Right atrium auricular region (tissue), 2 donors: ENCODE measurements around the gene CLCN4. TPM values are rescaled to one million over a fixed set of nuclear protein-coding genes. Genes with fewer than 3 reads are reported as not detected.

Experiments
- DNase-seq: peaks from one replicate; pipeline ENCODE4 v3.0.0-alpha.2; 2019; ENCODE audit warnings: low spot score
- H3K27ac ChIP-seq, 2 donors: fragments of 200-600 bp; sonication (generic); 1 replicate in 1 of 2; 2 replicates in 1 of 2; pipeline ENCODE4 v1.5.1; 2016 to 2019
- H3K27me3 ChIP-seq, 2 donors: fragments of 200-600 bp; sonication (generic); one replicate each; pipeline versions ENCODE4 v1.5.1 to v1.6.0; 2017 to 2019
- H3K36me3 ChIP-seq: fragments of 200-600 bp; sonication (generic); one replicate; pipeline ENCODE4 v1.5.1; 2016
- H3K4me1 ChIP-seq, 2 donors: fragments of 200-600 bp; sonication (generic); one replicate each; pipeline versions ENCODE4 v1.5.1 to v1.6.0; 2017 to 2019
- H3K4me3 ChIP-seq, 2 donors: fragments of 200-600 bp; sonication (generic); 1 replicate in 1 of 2; 2 replicates in 1 of 2; pipeline ENCODE4 v1.5.1; 2017 to 2019; ENCODE audit warnings: mild to moderate bottlenecking in 1 of 2, moderate library complexity in 1 of 2
- H3K9me3 ChIP-seq, 2 donors: fragments of 200-600 bp; sonication (generic); one replicate each; pipeline ENCODE4 v1.5.1; 2019
- CTCF ChIP-seq, 2 donors: fragments of 200-600 bp; sonication (generic); IDR thresholded peaks; one replicate each; pipeline ENCODE4 v1.5.1; 2019; ENCODE audit warnings: antibody characterized with exemption in 2 of 2
- total RNA-seq, 2 donors: library from RNA; depleted of rRNA; stranded (reverse); fragments of >200 nt; gene quantifications; one replicate each; pipeline ENCODE4 v1.1.0, GENCODE V29; 2016

The CLCN4 gene
- total RNA-seq, 2 donors from 2014 or later: 15.6 to 37.6 TPM

- Histone ChIP-seq H3K27me3 (no peaks in the 10 kb centered on the region), H3K27ac (no peak overlapping the region), H3K36me3 (no peaks in the 10 kb centered on the region), H3K4me1 (peaks cover 0 to 13% of the 10 kb centered on the region in 2 donors), H3K4me3 (no peak overlapping the region), H3K9me3 (no peaks in the 10 kb centered on the region)
- TF ChIP-seq CTCF (IDR thresholded peaks at IDR 0.05): no peak
- DNase-seq: no peak
These were observed 1.6 kb upstream of the CLCN4 start for GRCh38 chrX:10155137-10155536.

GRCh38 chrX:10157032-10157341 lies 212 bp downstream of the CLCN4 start:
- Histone ChIP-seq H3K27ac (peak overlapping the region; percentile 75 to 77), H3K27me3 (no peaks in the 10 kb centered on the region), H3K4me1 (peaks cover 0 to 21% of the 10 kb centered on the region in 2 donors), H3K36me3 (no peaks in the 10 kb centered on the region), H3K4me3 (peak overlapping the region; percentile 30 to 40), H3K9me3 (no peaks in the 10 kb centered on the region)
- no peak for TF ChIP-seq CTCF (IDR thresholded peaks at IDR 0.05)
- DNase-seq: no peak

GRCh38 chrX:10157543-10157942 lies 768 bp downstream of the CLCN4 start:
- Histone ChIP-seq H3K36me3 (no peaks in the 10 kb centered on the region), H3K4me3 (peak overlapping the region; percentile 30 to 41), H3K27me3 (no peaks in the 10 kb centered on the region), H3K4me1 (peaks cover 0 to 21% of the 10 kb centered on the region in 2 donors), H3K9me3 (no peaks in the 10 kb centered on the region), H3K27ac (peak overlapping the region; percentile 75 to 77)
- no peak for TF ChIP-seq CTCF (IDR thresholded peaks at IDR 0.05)
- DNase-seq: no peak

- Histone ChIP-seq H3K27ac (peak overlapping the region; percentile 26 to 34), H3K4me1 (peaks cover 0 to 21% of the 10 kb centered on the region in 2 donors)
These were observed 1.7 kb downstream of the CLCN4 start for GRCh38 chrX:10158279-10159144.

GRCh38 chrX:10159145-10159468 lies 2.3 kb downstream of the CLCN4 start:
- Histone ChIP-seq H3K9me3 (no peaks in the 10 kb centered on the region), H3K36me3 (no peaks in the 10 kb centered on the region), H3K4me3 (no peak overlapping the region), H3K27ac (no peak overlapping the region), H3K4me1 (peaks cover 0 to 21% of the 10 kb centered on the region in 2 donors), H3K27me3 (no peaks in the 10 kb centered on the region)
- no peak for DNase-seq
- no peak for TF ChIP-seq CTCF (IDR thresholded peaks at IDR 0.05)

More at GRCh38 chrX:10158279-10159144, 1.7 kb downstream of the CLCN4 start:
- Histone ChIP-seq H3K9me3 (no peaks in the 10 kb centered on the region), H3K27me3 (no peaks in the 10 kb centered on the region), H3K36me3 (no peaks in the 10 kb centered on the region), H3K4me3 (peak overlapping the region; percentile 23 to 41)
- TF ChIP-seq CTCF (IDR thresholded peaks at IDR 0.05): no peak
- DNase-seq: no peak

- no peaks in the 10 kb centered on the region for H3K36me3 ChIP-seq
- no peaks in the 10 kb centered on the region for H3K9me3 ChIP-seq
- peak overlapping the region; percentile 39 to 52 for H3K27ac ChIP-seq
- no peaks in the 10 kb centered on the region for H3K27me3 ChIP-seq
- no peak overlapping the region for H3K4me3 ChIP-seq
- no peak for TF ChIP-seq CTCF (IDR thresholded peaks at IDR 0.05)
- H3K4me1 ChIP-seq: peaks cover 0 to 21% of the 10 kb centered on the region in 2 donors
- no peak for DNase-seq
These were observed 3.4 kb downstream of the CLCN4 start for GRCh38 chrX:10160211-10160610.
